Hepatocyte (in vitro differentiated cells): ENCODE data around the gene NBPF1. TPM values are rescaled to one million over a fixed set of nuclear protein-coding genes. Genes with fewer than 3 reads are reported as not detected.

Source experiments
- DNase-seq: peaks from one replicate; pipeline ENCODE4 v3.0.0-alpha.2; 2016; ENCODE audit warnings: low spot score
- H2AFZ ChIP-seq: fragments of 200-600 bp; sonication (generic); 2 replicates; pipeline ENCODE4 v1.6.0; 2016; ENCODE audit warnings: antibody characterized with exemption, mild to moderate bottlenecking
- H3K27ac ChIP-seq: fragments of 200-600 bp; sonication (generic); 2 replicates; pipeline ENCODE4 v1.5.1; 2016; ENCODE audit warnings: mild to moderate bottlenecking
- H3K27me3 ChIP-seq: fragments of 200-600 bp; sonication (generic); 2 replicates; pipeline ENCODE4 v1.6.1; 2016
- H3K36me3 ChIP-seq: fragments of 200-600 bp; sonication (generic); replicated peaks from 2 replicates; pipeline ENCODE4 v1.5.1; 2016; ENCODE audit warnings: low read depth; ENCODE audit not compliant: insufficient read depth
- H3K4me1 ChIP-seq: fragments of 200-600 bp; sonication (generic); 2 replicates; pipeline ENCODE4 v1.5.1; 2016; ENCODE audit warnings: mild to moderate bottlenecking, moderate library complexity; ENCODE audit not compliant: insufficient read depth
- H3K4me2 ChIP-seq: fragments of 200-600 bp; sonication (generic); 2 replicates; pipeline ENCODE4 v1.6.0; 2016
- H3K4me3 ChIP-seq: fragments of 200-600 bp; sonication (generic); 2 replicates; pipeline ENCODE4 v1.5.1; 2016; ENCODE audit warnings: mild to moderate bottlenecking
- H3K79me2 ChIP-seq: fragments of 200-600 bp; sonication (generic); 2 replicates; pipeline ENCODE4 v1.6.0; 2017; ENCODE audit warnings: mild to moderate bottlenecking
- H3K9me2 ChIP-seq: fragments of 200-600 bp; sonication (generic); replicated peaks from 2 replicates; pipeline ENCODE4 v1.6.0; 2017; ENCODE audit warnings: mild to moderate bottlenecking; ENCODE audit not compliant: insufficient read depth
- H3K9me3 ChIP-seq: fragments of 200-600 bp; sonication (generic); 2 replicates; pipeline ENCODE4 v1.5.1; 2016; ENCODE audit warnings: low read depth, mild to moderate bottlenecking
- H4K20me1 ChIP-seq: fragments of 200-600 bp; sonication (generic); 2 replicates; pipeline ENCODE4 v1.6.0; 2016; ENCODE audit warnings: mild to moderate bottlenecking; ENCODE audit not compliant: insufficient read depth, poor library complexity, severe bottlenecking
- EZH2 ChIP-seq: fragments of 200-600 bp; sonication (generic); IDR thresholded peaks from 2 replicates; pipeline ENCODE4 v1.6.1; 2016; ENCODE audit warnings: antibody characterized with exemption, mild to moderate bottlenecking, borderline replicate concordance
- EZH2phosphoT487 ChIP-seq: fragments of 200-600 bp; sonication (generic); IDR thresholded peaks from one replicate; pipeline ENCODE4 v1.6.1; 2018; ENCODE audit warnings: antibody characterized with exemption, mild to moderate bottlenecking, low read depth, moderate library complexity; ENCODE audit not compliant: unreplicated experiment, severe bottlenecking
- WGBS: methylation state at CpG from one replicate; pipeline ENCODE4 v1.1.6; 2016; ENCODE audit warnings: low lambda C conversion rate; ENCODE audit errors: missing lambda C conversion rate; 5-methylcytosine and 5-hydroxymethylcytosine counted together
- polyA plus RNA-seq: library from polyadenylated mRNA; unstranded; fragments of >200 nt; fragmentation: Nextera tagmentation; extraction: Ambion mirVana; gene quantifications from 2 replicates; pipeline ENCODE4 v1.2.1, GENCODE V29; 2016
- total RNA-seq: library from RNA; depleted of rRNA; stranded (reverse); fragments of >200 nt; gene quantifications from 2 replicates; pipeline ENCODE4 v1.2.3, GENCODE V29; 2014
- TF ChIP-seq, protein P1 (sequence below): fragments of 200-600 bp; sonication (generic); IDR thresholded peaks from 2 replicates; pipeline ENCODE4 v1.5.1; 2016; ENCODE audit warnings: antibody characterized with exemption, mild to moderate bottlenecking; ENCODE audit not compliant: poor library complexity

NBPF1 gene
- total and polyA plus RNA-seq, 2 experiments from 2014 or later: 31.7 to 57.1 TPM

DNA sequence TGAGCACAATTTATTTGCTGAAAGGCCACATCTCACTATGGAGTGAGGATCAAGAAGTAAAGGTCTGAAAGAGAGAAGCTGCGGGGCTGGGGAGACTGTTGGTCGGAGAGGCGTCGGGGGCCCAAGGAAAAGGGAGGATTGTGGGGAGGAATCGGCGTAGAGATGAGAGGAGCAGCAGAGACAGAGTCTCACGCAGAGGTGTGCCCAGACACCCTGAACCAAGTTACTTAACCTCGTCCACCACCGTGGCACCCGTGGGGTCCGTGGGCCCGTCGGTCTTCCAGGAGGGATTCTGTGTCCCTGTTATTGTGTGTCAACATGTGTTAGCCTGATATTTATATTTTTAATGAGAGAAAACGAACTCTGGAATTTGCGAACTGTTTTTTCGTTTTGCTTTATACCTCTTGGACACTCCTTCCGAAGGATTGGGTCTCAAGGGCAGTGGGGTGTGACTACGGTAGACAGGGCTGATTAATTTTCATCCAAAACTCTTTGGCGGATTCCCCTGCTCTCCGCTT is 3.8 kb upstream of the NBPF1 start:
- Histone ChIP-seq H3K27ac (no peak overlapping the region), H3K36me3 (no peaks in the 10 kb centered on the region), H3K4me2 (no peak overlapping the region), H3K79me2 (peaks cover 1% of the 10 kb centered on the region), H3K9me2 (no peaks in the 10 kb centered on the region), H3K27me3 (no peaks in the 10 kb centered on the region), H4K20me1 (no peaks in the 10 kb centered on the region), H3K4me1 (peaks cover 8% of the 10 kb centered on the region), H3K9me3 (no peaks in the 10 kb centered on the region), H2AFZ (no peak overlapping the region), H3K4me3 (no peak overlapping the region)
- 93% methylated on average over 20 of the region's 20 CpGs for WGBS
- no peak for DNase-seq
- TF ChIP-seq EZH2: no peak
- TF ChIP-seq EZH2phosphoT487: no peak
- TF ChIP-seq, protein P1, sequence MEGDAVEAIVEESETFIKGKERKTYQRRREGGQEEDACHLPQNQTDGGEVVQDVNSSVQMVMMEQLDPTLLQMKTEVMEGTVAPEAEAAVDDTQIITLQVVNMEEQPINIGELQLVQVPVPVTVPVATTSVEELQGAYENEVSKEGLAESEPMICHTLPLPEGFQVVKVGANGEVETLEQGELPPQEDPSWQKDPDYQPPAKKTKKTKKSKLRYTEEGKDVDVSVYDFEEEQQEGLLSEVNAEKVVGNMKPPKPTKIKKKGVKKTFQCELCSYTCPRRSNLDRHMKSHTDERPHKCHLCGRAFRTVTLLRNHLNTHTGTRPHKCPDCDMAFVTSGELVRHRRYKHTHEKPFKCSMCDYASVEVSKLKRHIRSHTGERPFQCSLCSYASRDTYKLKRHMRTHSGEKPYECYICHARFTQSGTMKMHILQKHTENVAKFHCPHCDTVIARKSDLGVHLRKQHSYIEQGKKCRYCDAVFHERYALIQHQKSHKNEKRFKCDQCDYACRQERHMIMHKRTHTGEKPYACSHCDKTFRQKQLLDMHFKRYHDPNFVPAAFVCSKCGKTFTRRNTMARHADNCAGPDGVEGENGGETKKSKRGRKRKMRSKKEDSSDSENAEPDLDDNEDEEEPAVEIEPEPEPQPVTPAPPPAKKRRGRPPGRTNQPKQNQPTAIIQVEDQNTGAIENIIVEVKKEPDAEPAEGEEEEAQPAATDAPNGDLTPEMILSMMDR: no peak

DNA sequence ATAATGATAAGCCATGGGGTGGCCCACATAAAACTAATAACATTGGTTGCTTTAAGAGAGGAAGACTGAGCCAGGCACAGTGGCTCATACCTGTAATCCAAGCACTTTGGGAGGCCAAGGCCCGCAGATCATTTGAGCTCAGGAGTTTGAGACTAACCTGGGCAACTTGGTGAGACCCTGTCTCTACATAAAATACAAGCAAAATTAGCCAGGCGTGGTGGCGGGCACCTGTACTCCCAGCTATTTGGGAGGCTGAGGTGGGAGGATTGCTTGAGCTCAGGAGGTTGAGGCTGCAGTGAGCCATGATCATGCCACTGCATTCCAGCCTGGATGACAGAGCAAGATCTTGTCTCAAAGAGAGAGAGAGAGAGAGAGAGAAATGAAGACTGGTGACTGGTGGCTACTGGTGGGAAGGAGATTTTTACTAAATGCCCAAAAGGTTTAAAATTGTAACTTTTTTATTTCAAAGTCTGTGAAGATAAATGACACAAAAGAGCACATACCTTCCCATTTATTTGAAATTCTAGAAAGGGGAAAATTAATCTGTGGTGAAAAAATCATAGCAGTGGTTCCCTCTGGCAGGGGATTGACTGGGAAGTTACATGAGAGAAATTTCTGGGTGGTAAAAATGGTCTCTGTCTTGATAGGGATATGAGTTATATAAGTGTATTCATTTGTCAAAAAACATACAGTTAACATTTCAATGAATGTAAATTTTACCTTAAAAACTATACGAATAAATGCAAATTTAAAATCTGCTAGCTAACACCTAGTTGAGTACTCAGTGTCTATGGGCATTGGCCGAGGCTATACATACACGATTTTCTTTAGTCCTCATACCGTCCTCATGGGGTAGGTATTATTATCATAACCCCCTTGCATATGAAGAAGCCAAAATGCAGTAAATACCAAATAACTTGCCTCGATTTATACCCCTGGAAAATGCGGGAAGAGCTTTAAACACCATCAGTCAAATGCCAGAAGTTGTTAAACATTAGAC is 2.2 kb upstream of the NBPF1 start:
- H3K27ac ChIP-seq: no peak overlapping the region
- no peak overlapping the region for H3K4me3 ChIP-seq
- peaks cover 16% of the 10 kb centered on the region for H3K4me1 ChIP-seq
- peaks cover 17% of the 10 kb centered on the region for H3K79me2 ChIP-seq
- H3K36me3 ChIP-seq: no peaks in the 10 kb centered on the region
- no peak overlapping the region for H2AFZ ChIP-seq
- DNase-seq: no peak
- no peaks in the 10 kb centered on the region for H3K9me3 ChIP-seq
- H3K4me2 ChIP-seq: no peak overlapping the region
- WGBS: 85% methylated on average over 9 of the region's 9 CpGs
- no peaks in the 10 kb centered on the region for H3K9me2 ChIP-seq
- peaks cover 3% of the 10 kb centered on the region for H4K20me1 ChIP-seq
- H3K27me3 ChIP-seq: no peaks in the 10 kb centered on the region
- TF ChIP-seq, protein P1: no peak
- no peak for TF ChIP-seq EZH2

DNA sequence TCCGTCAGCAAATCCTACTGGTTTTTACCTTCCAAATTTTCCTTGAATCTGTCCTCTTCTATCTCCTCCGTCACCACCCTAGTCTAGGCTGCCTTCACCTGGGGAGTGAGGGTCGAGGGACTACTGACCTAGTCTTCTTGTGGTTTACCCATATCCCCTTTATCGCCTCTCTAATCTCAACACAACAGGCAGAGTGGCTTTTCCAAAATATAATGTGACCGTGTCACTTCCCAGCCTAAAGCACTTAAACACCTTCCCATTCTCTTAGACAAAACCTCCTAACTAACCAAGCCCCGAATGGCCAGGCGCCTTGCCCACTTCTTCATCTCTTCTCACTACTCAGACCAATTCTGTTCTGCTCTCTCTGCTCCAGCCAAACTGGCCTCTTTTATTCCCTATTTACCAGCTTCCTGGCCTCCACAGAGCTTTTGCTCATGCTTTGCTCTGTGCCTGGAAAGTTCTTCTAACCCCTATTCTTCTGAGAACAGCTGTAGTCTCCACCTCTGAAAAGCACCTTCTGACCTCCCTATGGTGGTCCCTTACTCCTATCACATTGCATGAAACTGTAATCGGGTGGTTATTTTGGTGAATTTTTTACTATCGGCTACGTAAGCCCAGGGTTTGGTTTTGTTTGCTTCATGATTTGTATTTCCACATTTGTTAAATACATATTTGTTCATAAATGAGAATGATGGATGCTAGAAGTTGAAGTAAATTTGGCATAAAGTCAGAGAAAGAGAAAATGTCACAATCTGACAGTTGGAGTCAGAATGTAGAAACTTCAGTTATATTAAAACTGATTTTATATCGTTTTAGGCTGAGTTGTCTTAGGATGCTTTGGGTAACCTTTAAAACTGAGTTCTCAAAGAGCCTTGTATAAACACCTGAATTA is 1.2 kb upstream of the NBPF1 start:
- WGBS: 83% methylated on average over 11 of the region's 11 CpGs
- peaks cover 7% of the 10 kb centered on the region for H4K20me1 ChIP-seq
- no peak for DNase-seq
- H3K4me3 ChIP-seq: no peak overlapping the region
- H3K79me2 ChIP-seq: peaks cover 27% of the 10 kb centered on the region
- no peaks in the 10 kb centered on the region for H3K27me3 ChIP-seq
- no peaks in the 10 kb centered on the region for H3K36me3 ChIP-seq
- TF ChIP-seq EZH2: no peak
- TF ChIP-seq, protein P1: no peak
- TF ChIP-seq EZH2phosphoT487: no peak
- H3K4me2 ChIP-seq: peak overlapping the region; percentile 82
- H3K27ac ChIP-seq: no peak overlapping the region
- H2AFZ ChIP-seq: peak overlapping the region; percentile 83
- H3K9me3 ChIP-seq: no peaks in the 10 kb centered on the region
- H3K4me1 ChIP-seq: peaks cover 16% of the 10 kb centered on the region
- no peaks in the 10 kb centered on the region for H3K9me2 ChIP-seq
